Neural cell (in vitro differentiated cells): Measurements from ENCODE around the gene UBE2F.

Source experiments
- POLR2AphosphoS5 ChIP-seq: IDR thresholded peaks from 2 replicates; pipeline ENCODE4 v1.6.1; 2012
- REST ChIP-seq: IDR thresholded peaks from 2 replicates; pipeline ENCODE4 v1.6.1; 2012; ENCODE audit warnings: borderline replicate concordance
- TF ChIP-seq, protein P1 (sequence below): fragments of 450-650 bp; IDR thresholded peaks from 2 replicates; pipeline ENCODE4 v1.5.1; 2014; ENCODE audit warnings: antibody characterized with exemption, mild to moderate bottlenecking, moderate library complexity; ENCODE audit not compliant: poor library complexity, severe bottlenecking

- TF ChIP-seq, protein P1, sequence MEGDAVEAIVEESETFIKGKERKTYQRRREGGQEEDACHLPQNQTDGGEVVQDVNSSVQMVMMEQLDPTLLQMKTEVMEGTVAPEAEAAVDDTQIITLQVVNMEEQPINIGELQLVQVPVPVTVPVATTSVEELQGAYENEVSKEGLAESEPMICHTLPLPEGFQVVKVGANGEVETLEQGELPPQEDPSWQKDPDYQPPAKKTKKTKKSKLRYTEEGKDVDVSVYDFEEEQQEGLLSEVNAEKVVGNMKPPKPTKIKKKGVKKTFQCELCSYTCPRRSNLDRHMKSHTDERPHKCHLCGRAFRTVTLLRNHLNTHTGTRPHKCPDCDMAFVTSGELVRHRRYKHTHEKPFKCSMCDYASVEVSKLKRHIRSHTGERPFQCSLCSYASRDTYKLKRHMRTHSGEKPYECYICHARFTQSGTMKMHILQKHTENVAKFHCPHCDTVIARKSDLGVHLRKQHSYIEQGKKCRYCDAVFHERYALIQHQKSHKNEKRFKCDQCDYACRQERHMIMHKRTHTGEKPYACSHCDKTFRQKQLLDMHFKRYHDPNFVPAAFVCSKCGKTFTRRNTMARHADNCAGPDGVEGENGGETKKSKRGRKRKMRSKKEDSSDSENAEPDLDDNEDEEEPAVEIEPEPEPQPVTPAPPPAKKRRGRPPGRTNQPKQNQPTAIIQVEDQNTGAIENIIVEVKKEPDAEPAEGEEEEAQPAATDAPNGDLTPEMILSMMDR = no peak
- TF ChIP-seq REST (no peak), POLR2AphosphoS5 (no peak)
Observed at GRCh38 chr2:237966250-237966564, 607 bp upstream of the UBE2F start.
